Activated CD4-positive, CD25-positive, alpha-beta regulatory T cell treated with anti-CD3 and anti-CD28 coated beads, Interleukin-2, amount 50 U/mL, for 24 hours (primary cell): ENCODE results near the gene TMEM40.

Source experiments
- ATAC-seq, 2 donors: fragments of 150-1000 bp; cut with Tn5 transposase; one replicate each; pipeline ENCODE4 v1.10.0; 2021; ENCODE audit warnings: mild to moderate bottlenecking in 1 of 2, moderate library complexity in 1 of 2

Gene TMEM40

DNA sequence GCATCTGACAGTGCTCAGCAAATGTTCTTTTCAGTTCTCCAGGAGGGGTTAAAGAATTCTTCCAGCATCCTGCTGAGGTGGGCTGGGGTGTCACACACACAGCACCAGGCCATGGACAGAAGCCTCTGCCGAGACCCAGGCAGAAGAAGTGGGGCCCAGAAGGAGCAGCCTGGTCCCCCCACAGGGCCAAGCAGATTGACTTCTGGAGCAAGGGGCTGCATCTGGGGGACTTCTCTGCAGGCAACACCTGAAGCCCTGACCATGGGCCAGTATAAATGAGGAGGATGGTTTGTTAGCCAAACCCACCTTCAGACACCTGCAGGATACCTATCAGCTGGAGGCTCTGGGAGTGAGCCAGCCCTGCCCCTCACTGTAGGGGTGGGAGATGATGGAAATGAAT is 16.2 kb upstream of the TMEM40 start:
- no peak for ATAC-seq

DNA sequence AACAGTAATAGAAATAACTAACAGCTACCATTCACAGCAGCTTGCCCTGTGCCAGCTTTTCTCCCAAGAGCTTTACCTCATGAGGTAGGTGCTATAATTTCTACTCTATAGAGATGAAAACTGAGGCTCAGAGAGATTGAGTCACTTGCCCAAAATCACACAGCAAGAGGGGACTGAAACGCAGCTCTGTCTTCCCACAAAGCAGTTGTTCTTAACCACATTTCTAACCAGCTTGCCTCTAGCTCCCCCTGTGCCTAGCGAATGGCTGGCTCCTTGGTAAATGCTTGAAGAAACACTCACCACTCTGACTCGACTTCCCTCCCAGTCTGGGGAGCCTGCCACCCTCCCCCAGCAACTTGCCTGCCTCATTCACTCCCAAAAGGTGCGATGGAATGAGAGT is 15.6 kb upstream of the TMEM40 start:
- ATAC-seq: no peak

DNA sequence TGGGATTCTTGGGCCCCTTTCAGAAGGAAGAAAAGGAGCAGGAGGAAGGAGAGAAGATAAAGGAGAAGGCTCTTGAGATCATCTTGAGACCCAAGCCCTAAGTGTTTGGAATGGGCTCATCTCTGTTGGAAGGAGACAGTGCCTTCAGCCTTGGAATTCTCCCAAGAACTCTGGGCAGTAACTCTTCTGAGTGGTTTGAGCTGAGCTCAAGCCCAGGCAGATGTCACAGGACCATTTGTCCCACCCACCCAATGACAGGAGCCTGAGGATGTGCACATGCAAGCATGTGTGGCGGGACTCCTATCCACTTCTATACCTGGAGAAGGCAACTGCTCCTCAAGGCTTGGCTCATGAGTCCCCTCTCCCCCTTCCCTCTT is 14.6 kb upstream of the TMEM40 start:
- no peak for ATAC-seq

DNA sequence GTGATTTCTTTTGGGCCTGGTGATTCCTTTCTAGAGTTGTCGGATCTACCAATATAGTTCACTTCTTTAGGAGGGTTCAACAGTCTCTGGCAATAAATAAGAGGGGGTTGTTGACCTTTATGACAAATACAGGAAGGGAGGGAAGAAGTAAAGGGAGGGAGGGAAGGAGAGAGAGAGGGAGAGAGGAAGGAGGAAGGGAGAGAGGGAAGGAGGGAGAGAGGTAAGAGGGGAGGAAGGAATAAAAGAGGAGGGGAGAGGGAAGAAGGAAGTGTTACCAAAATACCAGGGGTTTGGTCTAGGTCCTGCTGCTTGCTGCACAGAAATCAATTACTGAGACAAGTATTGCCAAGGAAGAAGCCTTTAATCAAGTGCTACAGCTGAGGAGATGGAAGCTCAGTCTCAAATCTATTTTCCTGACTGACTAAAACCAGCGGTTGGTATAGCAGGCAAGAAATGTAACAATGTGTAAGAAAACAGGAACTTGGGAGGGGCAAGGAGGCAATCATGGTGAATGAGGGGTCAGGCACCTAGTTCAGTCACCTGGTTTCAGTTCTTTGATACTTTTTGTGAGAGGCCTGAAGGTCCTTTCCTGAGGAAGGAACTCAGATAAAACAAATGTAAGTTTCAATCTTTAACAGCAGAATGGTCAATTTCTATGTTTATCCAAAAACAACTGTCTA is 14.1 kb upstream of the TMEM40 start:
- no peak for ATAC-seq

DNA sequence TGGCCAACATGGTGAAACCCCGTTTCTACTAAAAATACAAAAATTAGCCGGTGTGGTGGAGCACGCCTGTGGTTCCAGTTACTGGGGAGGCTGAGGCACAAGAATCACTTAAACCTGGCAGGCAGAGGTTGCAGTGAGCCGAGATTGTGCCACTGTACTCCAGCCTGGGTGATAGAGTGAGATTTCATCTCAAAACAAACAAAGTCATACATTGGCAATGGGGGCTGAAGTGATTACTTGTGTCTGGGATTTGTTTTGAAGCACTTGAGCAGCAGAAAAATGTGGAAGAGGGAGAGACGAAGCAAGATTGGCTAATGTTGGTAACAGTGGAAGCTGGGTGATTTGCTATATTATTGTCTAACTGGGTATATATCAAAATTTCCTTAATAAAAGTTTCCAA is 13.4 kb upstream of the TMEM40 start:
- no peak for ATAC-seq

DNA sequence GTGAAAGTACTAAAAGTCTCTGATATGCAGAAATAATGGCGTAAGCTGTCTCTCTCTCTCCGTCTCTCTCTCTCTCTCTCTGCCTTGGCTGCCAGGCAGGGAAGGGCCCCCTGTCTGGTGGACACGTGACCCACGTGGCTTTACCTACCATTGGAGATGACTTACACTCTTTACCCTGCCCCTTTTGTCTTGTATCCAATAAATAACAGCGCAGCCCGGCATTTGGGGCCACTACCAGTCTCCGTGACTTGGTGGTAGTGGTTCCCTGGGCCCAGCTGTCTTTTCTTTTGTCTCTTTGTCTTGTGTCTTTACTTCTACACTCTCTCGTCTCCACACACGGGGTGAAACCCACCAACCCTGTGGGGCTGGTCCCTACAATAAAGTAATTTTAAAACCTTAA is 12.2 kb upstream of the TMEM40 start:
- ATAC-seq: no peak

DNA sequence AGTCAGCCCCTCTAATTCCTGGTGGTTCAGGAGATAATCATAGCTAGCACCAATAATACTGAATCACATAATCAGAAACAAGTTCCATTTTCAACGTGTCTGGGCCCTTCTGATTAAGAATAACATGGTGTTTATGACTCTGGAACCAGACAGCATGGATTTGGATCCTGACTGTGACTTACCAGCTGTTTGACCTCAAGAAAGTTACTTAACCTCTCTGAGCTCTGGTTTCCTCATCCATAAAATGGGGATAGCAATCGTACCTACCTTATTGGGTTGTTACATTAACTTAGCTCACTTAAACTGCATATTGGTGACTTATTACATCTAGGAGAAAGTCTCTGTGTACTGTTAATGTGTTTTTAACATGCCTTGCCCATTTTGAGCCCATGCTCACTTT is 10.7 kb upstream of the TMEM40 start:
- ATAC-seq: no peak

DNA sequence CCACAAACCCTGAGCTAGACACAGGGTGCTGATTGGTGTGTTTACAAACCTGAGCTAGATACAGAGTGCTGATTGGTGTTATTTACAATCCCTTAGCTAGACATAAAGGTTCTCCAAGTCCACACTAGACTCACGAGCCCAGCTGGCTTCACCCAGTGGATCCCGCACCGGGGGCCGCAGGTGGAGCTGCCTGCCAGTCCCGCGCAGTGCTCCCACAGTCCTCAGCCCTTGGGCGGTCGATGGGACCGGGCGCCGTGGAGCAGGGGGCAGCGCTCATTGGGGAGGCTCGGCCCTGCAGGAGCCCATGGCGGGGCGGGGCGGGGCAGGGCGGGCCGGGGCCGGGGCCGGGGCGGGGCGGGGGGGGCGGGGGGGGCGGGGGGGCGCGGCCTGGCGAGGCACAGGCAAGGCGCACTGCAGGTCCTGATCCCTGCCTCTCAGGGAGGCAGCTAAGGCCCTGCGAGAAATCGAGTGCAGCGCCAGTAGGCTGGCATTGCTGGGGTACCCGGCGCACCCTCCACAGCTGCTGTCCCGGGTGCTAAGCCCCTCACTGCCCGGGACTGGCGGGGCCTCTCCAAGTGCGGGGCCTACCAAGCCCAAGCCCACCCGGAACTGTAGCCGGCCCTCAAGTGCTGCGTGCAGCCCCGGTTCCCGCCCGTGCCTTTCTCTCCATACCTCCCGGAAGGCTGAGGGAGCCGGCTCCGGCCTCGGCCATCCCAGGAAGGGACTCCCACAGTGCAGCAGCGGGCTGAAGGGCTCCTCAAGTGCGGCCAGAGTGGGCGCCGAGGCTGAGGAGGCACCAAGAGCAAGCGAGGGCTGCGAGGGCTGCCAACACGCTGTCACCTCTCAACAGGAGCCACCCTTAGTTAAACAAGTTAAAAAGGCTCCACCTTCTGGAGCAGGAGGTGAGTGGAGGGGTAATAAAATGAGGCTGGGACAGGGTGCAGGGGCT is 9.8 kb upstream of the TMEM40 start:
- ATAC-seq: no peak

DNA sequence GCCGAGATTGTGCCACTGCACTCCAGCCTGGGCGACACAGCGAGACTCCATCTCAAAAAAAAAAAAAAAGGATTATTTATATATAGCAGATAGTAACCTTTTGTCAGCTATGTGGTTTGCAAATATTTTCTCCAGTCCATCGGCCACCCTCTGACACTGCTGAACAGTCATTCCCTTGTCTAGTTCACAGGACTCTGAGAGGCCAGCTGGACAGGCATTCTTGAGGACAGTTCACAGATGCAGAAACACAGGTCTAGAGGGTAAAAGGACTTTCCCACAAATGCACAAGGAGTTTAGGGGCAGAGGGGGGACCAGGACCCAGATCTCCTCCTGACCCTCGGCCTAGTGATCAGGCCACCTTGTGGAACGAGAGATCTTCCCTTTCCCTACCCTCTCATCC is 7.5 kb upstream of the TMEM40 start:
- ATAC-seq: no peak

DNA sequence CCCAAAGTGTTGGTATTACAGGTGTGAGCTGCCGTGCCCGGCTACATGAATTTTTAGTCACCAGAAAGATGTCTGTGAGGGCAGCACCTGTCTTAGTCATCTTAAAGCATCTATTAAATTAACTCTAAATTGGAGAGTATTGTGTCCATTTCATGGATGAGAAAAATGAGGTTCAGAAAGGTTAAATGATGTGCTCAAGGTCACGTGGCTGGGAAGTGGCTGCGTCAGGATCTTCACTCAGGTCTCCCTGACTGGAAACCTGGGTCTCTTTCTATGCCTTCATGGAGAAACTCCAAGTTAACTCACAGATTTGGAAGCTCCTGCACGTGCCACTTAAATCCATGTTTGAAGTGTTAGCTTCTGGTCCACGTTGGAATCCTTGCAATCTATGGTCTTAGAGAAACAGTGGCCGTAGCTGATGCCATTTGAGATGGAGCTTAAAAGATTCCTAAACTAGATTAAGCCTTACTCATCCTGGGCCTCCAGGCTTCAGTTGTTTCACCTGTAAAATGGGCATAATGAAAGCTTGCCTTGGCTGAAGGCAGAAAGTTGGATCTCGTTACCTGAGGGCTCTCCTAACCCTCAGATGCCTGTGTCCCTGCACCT is 5.2 kb upstream of the TMEM40 start:
- no peak for ATAC-seq

DNA sequence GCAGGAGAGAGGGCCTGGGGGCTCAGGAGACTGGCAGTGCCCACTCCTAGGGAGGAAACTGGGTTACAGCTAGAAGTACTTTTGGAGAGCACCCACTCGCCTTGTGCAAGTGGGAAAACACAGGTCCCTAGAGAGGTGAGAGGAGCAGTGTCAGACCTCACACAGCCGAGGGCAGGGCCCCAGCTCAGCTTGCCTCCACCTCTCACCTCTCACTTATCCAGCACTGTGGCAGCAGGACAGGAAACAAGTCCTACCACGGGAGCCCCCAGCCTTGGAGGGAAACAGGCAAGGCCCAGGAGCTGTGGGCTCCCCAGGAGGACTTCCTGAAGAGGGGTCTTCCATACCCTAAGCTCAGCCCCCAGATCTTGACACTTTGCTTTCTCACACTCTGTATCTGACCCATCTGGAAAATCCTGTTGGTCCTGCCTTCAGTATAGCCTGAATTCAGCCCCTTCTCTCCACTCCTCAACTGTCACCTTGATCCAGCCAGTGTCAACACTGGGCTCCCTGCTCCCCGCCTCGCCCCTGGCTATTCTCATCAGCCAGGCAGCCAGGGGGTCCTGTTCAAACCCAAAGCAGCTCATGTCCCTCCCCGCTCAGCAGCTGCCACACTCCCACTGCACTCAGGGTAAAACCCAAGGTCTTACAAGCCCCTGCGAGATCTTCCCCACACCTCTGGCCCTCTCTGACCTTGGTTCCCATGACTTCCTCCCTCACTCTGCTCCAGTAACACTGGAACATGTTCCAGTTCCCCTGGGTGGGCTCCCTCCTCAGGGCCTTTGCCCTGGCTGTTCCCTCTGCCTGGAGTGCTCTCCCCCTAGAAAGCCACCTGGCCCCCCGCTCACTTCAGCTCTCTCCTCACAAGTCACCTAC is 870 bp upstream of the TMEM40 start:
- ATAC-seq: no peak

DNA sequence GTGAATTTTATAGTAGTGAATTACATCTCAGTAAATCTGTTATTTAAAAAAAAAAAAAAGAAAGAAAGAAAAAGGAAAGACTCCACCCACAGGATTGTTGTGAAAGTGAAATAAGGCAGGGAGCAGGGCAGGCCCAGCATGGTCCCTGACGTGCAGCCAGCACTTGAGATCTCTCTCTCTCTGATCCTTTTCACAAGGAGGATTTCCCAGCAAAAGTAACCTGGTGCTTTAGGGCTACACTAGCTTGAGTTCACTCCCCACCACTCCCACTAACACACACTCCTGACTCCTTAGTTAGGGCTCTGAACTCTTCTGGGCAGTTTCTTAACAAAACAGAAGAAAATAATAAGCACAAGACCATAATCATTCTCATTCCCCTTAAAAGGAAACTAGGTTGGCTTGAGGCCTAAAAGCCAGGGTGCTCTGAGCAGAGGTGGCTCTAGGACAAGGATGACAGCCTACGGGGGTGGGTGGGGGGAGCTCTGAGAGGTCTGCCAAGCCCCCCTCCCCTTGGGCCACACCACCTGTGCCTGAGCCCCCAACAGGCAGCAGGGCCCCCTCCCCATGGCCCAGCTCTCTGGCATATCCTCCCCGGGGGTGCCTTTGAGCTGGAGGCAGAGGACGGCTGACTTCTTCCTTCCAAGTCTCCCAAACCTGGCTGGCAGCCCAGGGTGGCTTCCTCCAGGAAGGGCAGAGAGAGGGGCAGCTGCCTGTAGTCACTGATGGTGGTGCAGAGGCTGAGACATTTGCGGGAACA is 856 bp downstream of the TMEM40 start:
- ATAC-seq: no peak

DNA sequence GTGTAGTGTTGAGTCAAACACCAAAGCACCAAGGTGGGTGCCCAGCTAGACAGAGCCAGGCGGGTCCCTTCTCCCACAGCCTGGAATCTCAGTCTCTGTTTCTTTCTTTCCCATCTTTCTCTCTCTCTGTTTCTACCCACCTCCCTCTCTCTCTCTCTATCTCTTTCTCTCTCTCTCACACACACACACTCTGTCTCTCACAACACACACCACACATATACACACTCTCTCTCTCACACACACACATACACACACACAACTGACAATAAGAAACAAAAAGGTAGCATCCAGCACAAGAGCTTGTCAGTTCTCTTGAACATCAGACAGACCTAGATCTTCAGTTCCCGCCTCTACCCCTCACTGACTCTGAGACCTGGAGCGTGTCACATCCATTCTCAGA is 2.4 kb downstream of the TMEM40 start:
- no peak for ATAC-seq

DNA sequence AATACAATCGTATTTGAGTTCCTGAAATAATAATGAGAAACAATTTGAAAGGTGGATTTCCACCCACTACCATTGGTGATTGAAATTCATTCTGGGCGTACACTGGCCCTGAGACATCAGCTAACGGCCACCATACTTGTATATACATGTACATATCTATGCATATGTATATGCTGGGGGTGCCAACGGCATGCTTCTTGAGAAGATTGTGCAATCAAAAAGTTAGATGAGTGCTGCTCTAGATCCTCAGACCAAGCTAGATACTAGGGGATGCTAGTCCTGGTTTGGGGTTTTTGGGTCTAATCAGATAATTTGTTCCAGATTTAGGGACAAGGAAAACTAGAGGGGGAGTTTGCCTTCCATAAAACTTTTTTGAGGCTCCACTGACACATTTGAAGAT is 2.9 kb downstream of the TMEM40 start:
- ATAC-seq: no peak

DNA sequence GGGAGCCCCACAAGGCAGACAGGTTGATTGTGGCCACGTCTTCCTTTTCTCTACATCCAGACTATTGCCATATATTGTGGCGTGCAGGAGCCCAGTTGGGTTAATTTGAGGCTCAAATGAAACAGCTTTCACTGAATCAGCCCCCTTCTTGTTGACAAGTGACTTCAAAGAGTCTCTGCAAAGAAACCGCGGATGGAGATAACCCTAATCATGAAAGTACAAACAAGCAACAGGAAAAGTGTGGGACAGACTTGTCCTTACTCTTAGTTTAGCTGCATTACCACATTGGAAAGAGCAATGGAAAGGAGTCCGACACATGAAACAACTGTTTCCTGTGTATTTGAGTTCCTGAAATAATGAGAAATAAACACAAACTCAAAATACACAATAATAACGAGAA is 3.3 kb downstream of the TMEM40 start:
- ATAC-seq: no peak

DNA sequence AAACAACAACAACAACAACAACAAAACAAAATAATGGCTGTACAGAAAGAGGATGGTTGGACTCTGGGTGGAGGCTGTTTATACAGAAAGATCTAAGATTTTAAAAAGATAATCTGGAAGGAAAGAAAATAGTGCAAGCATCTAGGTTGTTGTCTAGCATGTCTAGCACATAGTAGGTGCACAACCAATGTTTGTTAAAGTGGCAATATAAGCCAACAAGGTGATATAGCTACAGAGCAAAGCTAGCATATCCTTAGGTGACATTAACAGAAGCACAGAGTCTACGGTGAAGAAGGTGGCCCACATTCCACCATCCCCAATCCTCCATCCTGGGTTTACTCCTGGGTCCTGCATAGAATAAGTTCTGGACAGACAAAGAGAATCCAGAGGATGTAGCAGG is 4.7 kb downstream of the TMEM40 start:
- no peak for ATAC-seq

DNA sequence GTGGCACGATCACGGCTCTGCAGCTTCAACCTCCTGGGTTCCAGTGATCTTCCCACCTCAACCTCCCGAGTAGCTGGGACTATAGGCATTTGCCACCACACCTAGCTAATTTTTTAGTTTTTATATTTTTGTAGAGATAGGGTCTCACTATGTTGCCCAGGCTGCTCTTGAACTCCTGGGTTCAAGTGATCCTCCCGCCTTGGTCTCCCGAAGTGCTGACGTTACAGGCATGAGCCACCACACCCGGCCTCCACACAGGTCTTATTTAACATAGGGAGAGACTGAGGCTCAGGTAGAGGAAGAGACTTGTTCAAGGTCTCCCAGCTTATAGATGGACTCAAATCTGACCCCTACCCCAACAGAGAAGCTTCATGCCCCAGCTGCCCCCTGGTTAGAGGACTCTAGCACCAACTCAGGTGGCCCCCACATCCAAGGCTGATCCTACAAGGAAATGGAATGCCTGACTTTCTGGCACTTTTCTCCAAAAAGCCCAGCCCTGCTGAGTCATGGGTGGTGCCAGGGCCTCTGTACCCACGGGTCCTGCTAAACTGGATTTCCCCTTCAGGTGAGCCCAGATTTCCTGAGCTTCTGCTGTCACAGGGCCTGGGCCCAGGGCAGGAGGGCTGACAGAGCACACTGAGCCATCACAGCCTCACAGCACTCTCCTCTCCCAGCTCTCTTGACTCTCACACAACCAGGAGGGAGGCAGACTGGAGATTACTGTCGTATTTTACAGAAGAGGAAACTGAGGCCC is 5.6 kb downstream of the TMEM40 start:
- no peak for ATAC-seq

DNA sequence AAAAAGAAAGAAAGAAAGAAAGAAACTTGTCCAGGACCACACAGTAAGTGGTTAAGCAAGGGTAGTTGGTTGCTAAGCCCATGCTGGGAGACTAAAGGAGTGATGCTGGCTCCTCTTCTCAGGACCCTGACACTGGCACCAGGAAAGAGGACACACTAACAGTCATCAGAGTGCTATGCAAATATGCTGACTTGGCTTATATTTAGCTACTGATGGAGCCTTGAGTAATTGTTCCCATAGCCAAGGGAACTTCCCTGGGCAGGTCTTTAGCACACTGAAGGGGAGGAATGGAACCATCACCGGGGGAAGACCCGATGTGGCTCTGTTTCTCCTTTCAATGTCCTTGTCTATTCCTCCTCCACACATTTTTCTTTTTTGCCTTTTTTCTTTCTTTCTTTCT is 6.2 kb downstream of the TMEM40 start:
- no peak for ATAC-seq

DNA sequence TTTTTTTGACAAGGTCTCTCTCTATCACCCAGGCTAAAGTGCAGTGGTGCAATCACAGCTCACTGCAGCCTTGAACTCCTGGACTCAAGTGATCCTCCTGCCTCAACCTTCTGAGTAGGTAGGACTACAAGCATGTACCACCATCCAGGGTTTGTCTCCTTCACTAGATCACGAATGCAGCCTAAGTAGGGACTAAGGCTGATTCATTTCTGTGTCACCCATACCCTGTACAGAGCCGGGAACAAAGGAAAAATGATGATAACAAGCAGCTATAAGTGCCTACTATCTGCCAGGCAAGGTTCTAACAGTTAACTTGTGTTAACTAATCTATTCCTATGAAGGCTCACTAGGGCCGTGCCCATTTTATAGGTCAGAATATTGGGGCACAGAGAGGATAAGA is 7.0 kb downstream of the TMEM40 start:
- ATAC-seq: no peak

DNA sequence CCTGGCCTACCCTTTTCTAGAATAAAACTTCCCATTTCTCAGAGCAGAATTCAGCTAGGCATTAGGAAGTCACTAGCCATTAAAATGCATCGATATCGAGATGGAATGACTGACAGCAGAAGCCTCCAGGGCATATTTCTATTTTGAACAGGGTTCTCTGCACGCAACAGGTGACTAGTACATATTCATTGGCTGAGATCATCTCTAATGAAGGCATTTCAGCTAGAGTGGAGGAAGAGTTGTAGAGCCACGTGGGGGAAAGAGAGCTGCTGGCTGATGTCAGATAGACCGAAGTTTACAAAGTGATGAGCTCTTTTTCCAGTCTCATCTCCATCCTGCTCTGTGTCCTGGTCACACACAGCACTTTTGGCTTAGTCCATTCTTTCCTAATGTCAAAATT is 7.5 kb downstream of the TMEM40 start:
- no peak for ATAC-seq

DNA sequence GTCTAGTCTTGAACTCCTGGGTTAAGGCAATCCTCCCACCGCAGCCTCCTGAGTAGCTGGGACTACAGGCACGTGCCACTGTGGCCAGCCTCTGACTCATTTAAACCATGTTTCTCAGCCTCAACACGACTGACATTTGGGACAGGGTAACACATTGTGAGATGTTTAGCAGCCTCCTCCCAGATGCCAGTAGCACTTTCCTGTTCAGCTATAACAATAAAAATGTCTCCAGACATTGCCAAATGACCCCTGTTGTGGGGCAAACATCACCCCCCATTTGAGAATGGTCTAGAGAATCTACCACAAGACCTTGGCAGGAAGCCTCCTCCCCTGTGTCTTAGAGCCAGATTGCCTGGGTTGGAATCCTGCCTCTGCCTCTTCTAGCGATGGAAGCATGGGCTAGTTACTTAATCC is 8.4 kb downstream of the TMEM40 start:
- peak; percentile 87 to 89 for ATAC-seq
